Sigmoid colon (tissue), 7 donors: ENCODE data around the gene NYNRIN. TPM values are rescaled to one million over a fixed set of nuclear protein-coding genes. Genes with fewer than 3 reads are reported as not detected.

ENCODE experiments used
- DNase-seq: peaks from one replicate; pipeline ENCODE4 v3.0.0-alpha.2; 2019
- H3K27ac ChIP-seq, 4 donors: fragments of 200-600 bp; sonication (generic); one replicate each; pipeline ENCODE4 v1.5.1; 2016 to 2019; ENCODE audit warnings: mild to moderate bottlenecking in 1 of 4
- H3K27me3 ChIP-seq, 3 donors: fragments of 200-600 bp; sonication (generic); one replicate each; pipeline ENCODE4 v1.5.1; 2019; ENCODE audit warnings: mild to moderate bottlenecking in 1 of 3
- H3K36me3 ChIP-seq, 4 donors: fragments of 200-600 bp; sonication (generic); one replicate each; pipeline ENCODE4 v1.5.1; 2016 to 2019
- H3K4me1 ChIP-seq, 4 donors: fragments of 200-600 bp; sonication (generic); one replicate each; pipeline ENCODE4 v1.5.1; 2017 to 2019
- H3K4me3 ChIP-seq, 4 donors: fragments of 200-600 bp; sonication (generic); one replicate each; pipeline ENCODE4 v1.5.1; 2017 to 2019; ENCODE audit warnings: mild to moderate bottlenecking in 2 of 4, moderate library complexity in 1 of 4
- H3K9me3 ChIP-seq, 4 donors: fragments of 200-600 bp in 3 of 4; sonication (generic) in 3 of 4; one replicate each; pipeline versions ENCODE4 v1.5.1 to v1.6.1; 2013 to 2019
- EP300 ChIP-seq, 4 donors: sonication (generic); formaldehyde crosslinking; IDR thresholded peaks; one replicate each; pipeline ENCODE4 v1.6.1; 2017; ENCODE audit warnings: antibody characterized with exemption in 4 of 4
- POLR2A ChIP-seq, 2 donors: fragments of 450-650 bp; IDR thresholded peaks; one replicate each; pipeline ENCODE4 v1.6.1; 2016; ENCODE audit warnings: antibody characterized with exemption in 2 of 2, mild to moderate bottlenecking in 2 of 2, moderate library complexity in 2 of 2
- POLR2AphosphoS5 ChIP-seq, 4 donors: sonication (generic); formaldehyde crosslinking; IDR thresholded peaks; one replicate each; pipeline ENCODE4 v1.6.1; 2017; ENCODE audit warnings: antibody characterized with exemption in 4 of 4
- WGBS, 2 donors: extraction: QIAGEN DNeasy Blood & Tissue Kit; methylation state at CpG; one replicate each; pipeline ENCODE4 v1.1.7; 2013; 5-methylcytosine and 5-hydroxymethylcytosine counted together
- intact Hi-C: fragments of 100-400 bp; cut with DNase I; formaldehyde crosslinking; loops from one replicate; pipeline ENCODE4 v1.15.1; 2023
- polyA plus RNA-seq, 3 donors: library from polyadenylated mRNA; stranded (reverse); fragments of 200-250 nt; gene quantifications; one replicate each; pipeline ENCODE4 v1.2.3, GENCODE V29; 2013
- total RNA-seq, 4 donors: library from RNA; depleted of rRNA; stranded (reverse); fragments of >200 nt; gene quantifications; one replicate each; pipeline ENCODE4 v1.1.0, GENCODE V29; 2016
- TF ChIP-seq, protein P1 (sequence below), 4 experiments: fragments of 450-650 bp in 3 of 4; fragments of 200-600 bp in 1 of 4; IDR thresholded peaks; one replicate each; pipeline ENCODE4 v1.5.1; 2016 to 2019; ENCODE audit warnings: antibody characterized with exemption in 4 of 4, mild to moderate bottlenecking in 3 of 4, moderate library complexity in 2 of 4
- donor health status: healthy with polysubstance abuse.
- donor health status: Bipolar disorder and iron deficiency.
- donor health status: healthy.

Gene NYNRIN
- total and polyA plus RNA-seq, 7 donors = 0.60 to 17.4 (median 6.8) TPM

DNA sequence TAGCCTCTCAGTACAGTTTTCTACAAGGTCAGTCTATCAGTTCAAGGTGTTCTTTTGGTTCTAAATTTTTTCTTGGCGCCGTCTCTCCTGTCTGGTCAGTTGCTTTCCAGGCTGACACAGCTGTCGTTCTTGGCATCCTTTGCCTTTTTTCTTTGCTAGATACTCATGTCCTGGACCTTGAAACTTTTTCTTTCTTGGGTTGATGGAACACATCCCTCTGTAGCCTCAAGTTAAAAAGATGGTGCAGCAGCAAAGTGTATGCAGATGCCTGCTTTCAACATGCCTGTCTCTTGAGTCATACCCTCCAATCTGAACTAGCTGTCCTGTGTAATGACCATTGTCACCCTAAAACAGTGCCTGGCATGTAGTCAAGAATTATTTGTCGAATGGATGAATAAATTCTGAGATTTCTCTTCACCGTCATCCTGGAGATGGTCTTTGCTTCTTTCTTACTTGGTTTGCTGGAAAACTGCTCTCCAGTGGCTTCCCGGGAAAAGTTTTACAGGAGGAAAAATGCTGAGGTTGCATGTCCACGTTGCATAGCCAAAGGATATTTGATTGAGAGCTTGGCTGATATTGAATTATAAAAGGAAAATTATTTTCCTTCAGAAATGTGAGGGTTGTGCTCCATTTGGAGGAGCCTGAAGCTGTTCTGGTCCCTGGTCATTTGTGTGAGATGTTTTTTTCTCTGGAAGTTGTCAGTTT is 4.6 kb downstream of the NYNRIN start:
- Histone ChIP-seq H3K9me3 (no peaks in the 10 kb centered on the region), H3K36me3 (peaks cover 0 to 15% (median 4%) of the 10 kb centered on the region in 4 donors), H3K4me1 (peaks cover 0 to 53% (median 48%) of the 10 kb centered on the region in 4 donors), H3K27me3 (no peaks in the 10 kb centered on the region), H3K4me3 (no peak overlapping the region), H3K27ac (peak overlapping the region; percentile 33 to 51 (median 41))
- TF ChIP-seq POLR2A (IDR thresholded peaks at IDR 0.05) = no peak
- peak in 3 of 4 donors; percentile 36 to 63 (median 58) for TF ChIP-seq POLR2AphosphoS5 (IDR thresholded peaks at IDR 0.05)
- DNase-seq = peak; percentile 85
- WGBS, 2 donors = 69 to 74% methylated on average over 7 of the region's 7 CpGs
- intact Hi-C loops = no loop called here

DNA sequence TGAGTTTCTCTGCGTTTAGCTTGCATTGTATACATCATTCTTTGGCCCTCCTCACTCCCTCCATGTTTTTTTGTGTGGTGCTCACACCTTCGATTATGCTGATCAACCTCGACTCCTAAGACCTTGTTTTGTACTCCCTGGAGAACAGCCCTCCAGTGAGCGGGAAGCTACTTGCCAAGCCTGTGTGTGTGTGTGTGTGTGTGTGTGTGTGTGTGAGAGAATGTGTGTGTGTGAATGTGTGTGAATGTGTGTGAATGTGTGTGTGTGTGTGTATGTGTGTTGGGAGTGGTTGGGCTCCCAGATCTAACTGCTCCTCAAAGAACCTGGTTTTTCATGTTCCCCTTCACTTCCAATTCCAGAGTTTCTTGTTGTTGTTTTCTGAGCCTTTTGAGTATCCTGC is 6.0 kb downstream of the NYNRIN start:
- H3K27me3 ChIP-seq = no peaks in the 10 kb centered on the region
- WGBS, 2 donors = 83 to 89% methylated on average over 4 of the region's 4 CpGs
- H3K4me1 ChIP-seq = peaks cover 0 to 44% (median 36%) of the 10 kb centered on the region in 4 donors
- no peak overlapping the region for H3K4me3 ChIP-seq
- TF ChIP-seq POLR2AphosphoS5 (IDR thresholded peaks at IDR 0.05) (no peak), POLR2A (IDR thresholded peaks at IDR 0.05) (no peak), EP300 (IDR thresholded peaks at IDR 0.05) (no peak)
- TF ChIP-seq, protein P1, sequence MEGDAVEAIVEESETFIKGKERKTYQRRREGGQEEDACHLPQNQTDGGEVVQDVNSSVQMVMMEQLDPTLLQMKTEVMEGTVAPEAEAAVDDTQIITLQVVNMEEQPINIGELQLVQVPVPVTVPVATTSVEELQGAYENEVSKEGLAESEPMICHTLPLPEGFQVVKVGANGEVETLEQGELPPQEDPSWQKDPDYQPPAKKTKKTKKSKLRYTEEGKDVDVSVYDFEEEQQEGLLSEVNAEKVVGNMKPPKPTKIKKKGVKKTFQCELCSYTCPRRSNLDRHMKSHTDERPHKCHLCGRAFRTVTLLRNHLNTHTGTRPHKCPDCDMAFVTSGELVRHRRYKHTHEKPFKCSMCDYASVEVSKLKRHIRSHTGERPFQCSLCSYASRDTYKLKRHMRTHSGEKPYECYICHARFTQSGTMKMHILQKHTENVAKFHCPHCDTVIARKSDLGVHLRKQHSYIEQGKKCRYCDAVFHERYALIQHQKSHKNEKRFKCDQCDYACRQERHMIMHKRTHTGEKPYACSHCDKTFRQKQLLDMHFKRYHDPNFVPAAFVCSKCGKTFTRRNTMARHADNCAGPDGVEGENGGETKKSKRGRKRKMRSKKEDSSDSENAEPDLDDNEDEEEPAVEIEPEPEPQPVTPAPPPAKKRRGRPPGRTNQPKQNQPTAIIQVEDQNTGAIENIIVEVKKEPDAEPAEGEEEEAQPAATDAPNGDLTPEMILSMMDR (IDR thresholded peaks at IDR 0.05) = no peak
- intact Hi-C loops = no loop called here
- no peak for DNase-seq
- peak overlapping the region in 1 of 4 donors; percentile 33 for H3K27ac ChIP-seq
- no peaks in the 10 kb centered on the region for H3K9me3 ChIP-seq
- H3K36me3 ChIP-seq = peaks cover 0 to 29% (median 12%) of the 10 kb centered on the region in 4 donors

GRCh38 chr14:24406416-24406815 is 7.6 kb downstream of the NYNRIN start:
- TF ChIP-seq EP300 (IDR thresholded peaks at IDR 0.05) (no peak), POLR2AphosphoS5 (IDR thresholded peaks at IDR 0.05) (no peak), POLR2A (IDR thresholded peaks at IDR 0.05) (no peak)
- TF ChIP-seq, protein P1 (IDR thresholded peaks at IDR 0.05) = no peak
- no peaks in the 10 kb centered on the region for H3K9me3 ChIP-seq
- intact Hi-C loops = no loop called here
- H3K4me1 ChIP-seq = peaks cover 0 to 31% (median 23%) of the 10 kb centered on the region in 4 donors
- no peak overlapping the region for H3K27ac ChIP-seq
- peak; percentile 54 for DNase-seq
- H3K27me3 ChIP-seq = no peaks in the 10 kb centered on the region
- peaks cover 0 to 33% (median 14%) of the 10 kb centered on the region in 4 donors for H3K36me3 ChIP-seq
- H3K4me3 ChIP-seq = no peak overlapping the region
- 92 to 93% methylated on average over 6 of the region's 6 CpGs for WGBS, 2 donors

DNA sequence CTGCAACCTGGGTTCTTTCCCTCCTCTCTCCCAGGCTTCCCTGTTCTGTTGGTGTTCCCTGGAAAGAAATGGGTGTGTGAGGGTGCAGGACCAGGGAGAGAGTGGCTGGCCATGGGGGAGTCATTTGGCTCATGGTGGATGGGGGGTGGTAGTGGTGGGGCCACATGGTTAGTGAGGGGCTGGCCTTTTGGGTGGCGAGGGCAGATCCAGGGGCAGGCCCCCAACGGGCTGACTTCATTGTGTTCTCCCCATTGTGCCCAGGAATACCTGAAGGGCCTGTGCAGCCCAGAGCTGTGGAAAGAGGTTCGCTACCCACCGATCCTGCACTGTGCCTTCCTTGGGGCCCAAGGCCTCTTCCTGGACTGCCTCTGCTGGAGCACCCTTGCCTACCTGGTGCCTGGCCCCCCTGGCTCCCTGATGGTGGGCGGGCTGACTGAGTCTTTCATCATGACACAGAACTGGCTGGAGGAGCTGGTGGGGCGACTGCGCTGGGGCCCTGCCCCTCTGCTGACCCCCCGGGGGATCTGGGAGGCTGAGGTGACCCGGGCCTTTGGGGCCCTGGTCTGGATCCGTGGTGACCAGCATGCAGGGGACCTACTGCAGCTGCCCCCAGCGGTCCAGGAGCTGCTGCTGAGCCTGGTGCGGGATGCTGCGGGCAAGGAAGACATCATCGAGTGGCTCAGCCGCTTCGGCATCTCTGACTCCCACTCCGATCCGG is 9.0 kb downstream of the NYNRIN start:
- Histone ChIP-seq H3K27ac (no peak overlapping the region), H3K4me1 (peaks cover 0 to 17% (median 10%) of the 10 kb centered on the region in 4 donors), H3K27me3 (no peaks in the 10 kb centered on the region), H3K4me3 (no peak overlapping the region), H3K9me3 (no peaks in the 10 kb centered on the region), H3K36me3 (peaks cover 0 to 34% (median 14%) of the 10 kb centered on the region in 4 donors)
- DNase-seq = peak; percentile 50
- no peak for TF ChIP-seq EP300 (IDR thresholded peaks at IDR 0.05)
- no peak for TF ChIP-seq POLR2A (IDR thresholded peaks at IDR 0.05)
- no peak for TF ChIP-seq POLR2AphosphoS5 (IDR thresholded peaks at IDR 0.05)
- TF ChIP-seq, protein P1 (IDR thresholded peaks at IDR 0.05) = no peak
- intact Hi-C loops = no loop called here
- 93% methylated on average over 18 of the region's 18 CpGs for WGBS, 2 donors

DNA sequence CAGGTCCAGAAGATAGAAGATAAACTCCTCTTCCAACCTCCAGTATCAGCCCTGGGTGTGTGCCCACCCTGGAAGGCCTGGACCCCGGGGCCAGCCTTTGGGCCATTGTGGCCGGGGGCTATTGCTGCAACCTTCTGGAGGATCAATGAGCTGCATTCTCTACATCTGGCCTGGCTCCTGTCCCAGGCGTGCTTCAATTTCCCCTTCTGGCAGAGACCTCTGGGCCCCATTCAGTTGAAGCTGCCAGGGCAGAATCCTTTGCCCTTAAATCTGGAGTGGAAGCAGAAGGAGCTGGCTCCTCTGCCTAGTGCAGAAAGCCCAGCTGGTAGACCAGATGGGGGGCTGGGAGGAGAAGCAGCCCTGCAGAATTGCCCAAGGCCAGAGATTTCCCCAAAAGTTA is 10.0 kb downstream of the NYNRIN start:
- Histone ChIP-seq H3K4me3 (no peak overlapping the region), H3K36me3 (peaks cover 0 to 44% (median 18%) of the 10 kb centered on the region in 4 donors), H3K4me1 (peaks cover 0 to 9% (median 1%) of the 10 kb centered on the region in 4 donors), H3K9me3 (no peaks in the 10 kb centered on the region), H3K27me3 (no peaks in the 10 kb centered on the region), H3K27ac (no peak overlapping the region)
- intact Hi-C loops = no loop called here
- 74 to 83% methylated on average over 3 of the region's 3 CpGs for WGBS, 2 donors
- peak; percentile 45 for DNase-seq
- no peak for TF ChIP-seq POLR2AphosphoS5 (IDR thresholded peaks at IDR 0.05)
- no peak for TF ChIP-seq EP300 (IDR thresholded peaks at IDR 0.05)
- no peak for TF ChIP-seq POLR2A (IDR thresholded peaks at IDR 0.05)
- TF ChIP-seq, protein P1 (IDR thresholded peaks at IDR 0.05) = no peak
